OCI-LY1 (cell line): ENCODE measurements around the gene PHLPP1.
"Not testable (repeated sequence)": the region's sequence is repeated elsewhere in the genome, so short reads cannot be mapped to it uniquely, and the experiment has no call there.

Source experiments
- H2AFZ ChIP-seq: fragments of 200-600 bp; sonication (generic), shearing (Covaris generic); 2 replicates; pipeline ENCODE4 v1.6.0; 2014; ENCODE audit warnings: antibody characterized with exemption, mild to moderate bottlenecking, low read length
- H3F3A ChIP-seq: fragments of 200-600 bp; sonication (generic), shearing (Covaris generic); 2 replicates; pipeline ENCODE4 v1.6.0; 2014; ENCODE audit warnings: mild to moderate bottlenecking, antibody characterized with exemption, low read length, moderate library complexity; ENCODE audit not compliant: insufficient read depth
- H3K27ac ChIP-seq: fragments of 200-600 bp; sonication (generic); 2 replicates; pipeline ENCODE4 v1.5.1; 2014; ENCODE audit warnings: low read length, mixed run types, mild to moderate bottlenecking, low read depth; ENCODE audit not compliant: poor library complexity, severe bottlenecking
- H3K27me3 ChIP-seq: fragments of 200-600 bp; sonication (generic); 2 replicates; pipeline ENCODE4 v1.6.0; 2014; ENCODE audit warnings: antibody characterized with exemption, mild to moderate bottlenecking, low read length, moderate library complexity; ENCODE audit not compliant: insufficient read depth
- H3K36me3 ChIP-seq: fragments of 200-600 bp; sonication (generic); 2 replicates; pipeline ENCODE4 v1.6.1; 2014; ENCODE audit warnings: mild to moderate bottlenecking, antibody characterized with exemption, low read length, moderate library complexity, mixed read lengths; ENCODE audit not compliant: insufficient read depth
- H3K4me1 ChIP-seq: fragments of 200-600 bp; sonication (generic); 2 replicates; pipeline ENCODE4 v1.5.1; 2014; ENCODE audit warnings: mild to moderate bottlenecking, low read length, moderate library complexity; ENCODE audit not compliant: insufficient read depth, severe bottlenecking
- H3K4me2 ChIP-seq: fragments of 200-600 bp; sonication (generic), shearing (Covaris generic); 2 replicates; pipeline ENCODE4 v1.6.1; 2014; ENCODE audit warnings: low read length
- H3K4me3 ChIP-seq: fragments of 200-600 bp; sonication (generic); 2 replicates; pipeline ENCODE4 v1.5.1; 2014; ENCODE audit warnings: low read length, low read depth, mild to moderate bottlenecking, mixed read lengths; ENCODE audit not compliant: poor library complexity, severe bottlenecking
- H3K79me2 ChIP-seq: fragments of 200-600 bp; shearing (Covaris generic); 2 replicates; pipeline ENCODE4 v1.6.1; 2016; ENCODE audit warnings: mixed run types, low read length, mixed read lengths; ENCODE audit not compliant: insufficient read depth
- H3K9ac ChIP-seq: fragments of 200-600 bp; sonication (generic), shearing (Covaris generic); 2 replicates; pipeline ENCODE4 v1.6.1; 2014; ENCODE audit warnings: mild to moderate bottlenecking, low read length, mixed read lengths
- H3K9me2 ChIP-seq: fragments of 200-600 bp; sonication (generic), shearing (Covaris generic); 2 replicates; pipeline ENCODE4 v1.6.1; 2014; ENCODE audit warnings: low read depth, mild to moderate bottlenecking, low read length, mixed read lengths
- H3K9me3 ChIP-seq: fragments of 200-600 bp; shearing (Covaris generic); 2 replicates; pipeline ENCODE4 v1.6.1; 2014; ENCODE audit warnings: low read length, mixed read lengths
- H4K20me1 ChIP-seq: fragments of 200-600 bp; sonication (generic), shearing (Covaris generic); 2 replicates; pipeline ENCODE4 v1.6.0; 2016; ENCODE audit warnings: mild to moderate bottlenecking, low read length; ENCODE audit not compliant: insufficient read depth
- CTCF ChIP-seq: fragments of 200-600 bp; sonication (generic), shearing (Covaris generic); IDR thresholded peaks from 2 replicates; pipeline ENCODE4 v1.5.1; 2017; ENCODE audit warnings: mild to moderate bottlenecking, antibody characterized with exemption, low read length, moderate library complexity, mixed read lengths
- EZH2 ChIP-seq: fragments of 200-600 bp; sonication (generic), shearing (Covaris generic); IDR thresholded peaks from 2 replicates; pipeline ENCODE4 v1.8.0; 2017; ENCODE audit warnings: borderline replicate concordance, mixed run types, mild to moderate bottlenecking, antibody characterized with exemption, low read length, moderate library complexity, mixed read lengths

Gene PHLPP1

GRCh38 chr18:62693659-62694058 is 21.7 kb upstream of the PHLPP1 start:
- H4K20me1 ChIP-seq = no peaks in the 10 kb centered on the region
- H3K4me2 ChIP-seq = no peak overlapping the region
- H3K9ac ChIP-seq = no peak overlapping the region
- no peak overlapping the region for H2AFZ ChIP-seq
- H3K9me3 ChIP-seq = peaks cover 22% of the 10 kb centered on the region; the same call in 1 of the 2 replicates
- no peaks in the 10 kb centered on the region for H3F3A ChIP-seq
- H3K79me2 ChIP-seq = no peaks in the 10 kb centered on the region
- TF ChIP-seq EZH2 = no peak
- TF ChIP-seq CTCF = no peak
- no peaks in the 10 kb centered on the region for H3K4me1 ChIP-seq
- no peaks in the 10 kb centered on the region for H3K36me3 ChIP-seq
- H3K27ac ChIP-seq = no peak overlapping the region
- no peaks in the 10 kb centered on the region for H3K9me2 ChIP-seq
- no peaks in the 10 kb centered on the region for H3K27me3 ChIP-seq
- no peak overlapping the region for H3K4me3 ChIP-seq

- Histone ChIP-seq H3K36me3 (no peaks in the 10 kb centered on the region), H4K20me1 (no peaks in the 10 kb centered on the region), H3K9ac (no peak overlapping the region), H2AFZ (no peak overlapping the region), H3K27ac (no peak overlapping the region), H3K79me2 (no peaks in the 10 kb centered on the region), H3F3A (no peaks in the 10 kb centered on the region), H3K27me3 (no peaks in the 10 kb centered on the region), H3K9me2 (no peaks in the 10 kb centered on the region), H3K4me1 (peaks cover 7% of the 10 kb centered on the region), H3K4me2 (no peak overlapping the region), H3K4me3 (no peak overlapping the region), H3K9me3 (no peaks in the 10 kb centered on the region)
- TF ChIP-seq CTCF (no peak), EZH2 (no peak)
These were observed 17.7 kb upstream of the PHLPP1 start for GRCh38 chr18:62697636-62698035.

GRCh38 chr18:62702259-62702658 is 13.1 kb upstream of the PHLPP1 start:
- Histone ChIP-seq H2AFZ (no peak overlapping the region), H3K79me2 (no peaks in the 10 kb centered on the region), H3K36me3 (no peaks in the 10 kb centered on the region), H3F3A (no peaks in the 10 kb centered on the region), H3K9ac (no peak overlapping the region), H3K4me3 (no peak overlapping the region), H3K27me3 (no peaks in the 10 kb centered on the region), H3K4me1 (peaks cover 8% of the 10 kb centered on the region), H3K4me2 (no peak overlapping the region), H3K27ac (no peak overlapping the region), H3K9me2 (no peaks in the 10 kb centered on the region), H3K9me3 (no peaks in the 10 kb centered on the region), H4K20me1 (no peaks in the 10 kb centered on the region)
- TF ChIP-seq EZH2 (no peak), CTCF (no peak)

GRCh38 chr18:62706879-62707278 is 8.5 kb upstream of the PHLPP1 start:
- H3K4me1 ChIP-seq, H3K27ac ChIP-seq, H3K9me2 ChIP-seq, H3F3A ChIP-seq, H3K9ac ChIP-seq, H3K79me2 ChIP-seq, H4K20me1 ChIP-seq, H3K4me2 ChIP-seq, H3K4me3 ChIP-seq, H3K36me3 ChIP-seq, H3K27me3 ChIP-seq, H3K9me3 ChIP-seq, H2AFZ ChIP-seq: not testable (repeated sequence)

GRCh38 chr18:62709908-62710307 is 5.4 kb upstream of the PHLPP1 start:
- not testable (repeated sequence) for H3K27me3 ChIP-seq, H3K27ac ChIP-seq, H3K4me2 ChIP-seq, H3K36me3 ChIP-seq, H3K79me2 ChIP-seq, H2AFZ ChIP-seq, H3K9me2 ChIP-seq, H3K4me3 ChIP-seq, H3K9ac ChIP-seq, H3K9me3 ChIP-seq, H3K4me1 ChIP-seq, H3F3A ChIP-seq, H4K20me1 ChIP-seq
